GM21390 (cell line): ENCODE measurements around the gene SETD3.

Experiments used
- ATAC-seq: cut with Tn5 transposase; IDR thresholded peaks from one replicate; pipeline ENCODE4 v1.9.1; 2021; ENCODE audit not compliant: unreplicated experiment

SETD3 gene

GRCh38 chr14:99497894-99498293 lies 17.2 kb upstream of the SETD3 start:
- ATAC-seq = no peak

DNA sequence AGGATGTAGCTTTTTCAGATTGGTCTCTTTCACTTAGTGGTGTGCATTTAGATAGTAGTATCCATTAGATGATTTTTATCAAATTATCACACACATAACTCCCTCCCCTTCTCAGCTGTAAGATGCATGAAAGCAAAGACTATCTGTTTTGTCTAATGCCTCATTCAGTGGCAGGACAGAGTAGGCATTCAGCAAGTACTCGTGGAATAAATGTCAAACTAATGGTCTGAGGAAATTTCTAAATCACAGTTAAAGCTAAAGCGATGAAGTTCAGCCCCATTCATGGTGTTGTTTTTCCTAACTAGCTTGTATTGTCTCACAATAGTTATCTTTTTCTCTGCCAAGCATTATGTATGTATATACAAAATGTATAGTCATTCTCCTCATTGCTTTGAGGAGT lies 16.7 kb upstream of the SETD3 start:
- ATAC-seq = no peak

- no peak for ATAC-seq
Measured at GRCh38 chr14:99484106-99484505, 3.4 kb upstream of the SETD3 start.

DNA sequence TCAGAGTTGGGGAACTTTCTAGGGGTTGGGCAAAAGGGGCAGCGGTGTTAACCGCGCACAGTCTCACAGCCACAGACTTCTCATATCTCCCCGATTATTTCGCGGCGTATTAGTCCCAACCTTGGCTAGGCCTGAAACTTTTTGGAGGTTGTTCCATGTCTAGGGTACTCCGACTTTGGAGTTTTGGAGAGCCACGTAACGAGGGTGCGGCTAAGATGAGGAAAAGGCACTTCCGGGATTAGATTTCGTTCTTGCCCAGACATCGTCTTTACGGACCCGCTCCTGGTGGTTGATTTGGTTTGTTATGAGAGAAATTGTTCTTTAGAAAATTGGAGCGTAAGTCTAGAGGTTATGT lies 1.1 kb upstream of the SETD3 start:
- ATAC-seq = no peak

- peak; percentile 85 for ATAC-seq
Measured at GRCh38 chr14:99480917-99481744, 472 bp upstream of the SETD3 start, which contains the start of gene CCNK. Gene CCNK (plus strand): TSS chr14:99481409. CDS start chr14:99492678, 11,269 bp downstream.

DNA sequence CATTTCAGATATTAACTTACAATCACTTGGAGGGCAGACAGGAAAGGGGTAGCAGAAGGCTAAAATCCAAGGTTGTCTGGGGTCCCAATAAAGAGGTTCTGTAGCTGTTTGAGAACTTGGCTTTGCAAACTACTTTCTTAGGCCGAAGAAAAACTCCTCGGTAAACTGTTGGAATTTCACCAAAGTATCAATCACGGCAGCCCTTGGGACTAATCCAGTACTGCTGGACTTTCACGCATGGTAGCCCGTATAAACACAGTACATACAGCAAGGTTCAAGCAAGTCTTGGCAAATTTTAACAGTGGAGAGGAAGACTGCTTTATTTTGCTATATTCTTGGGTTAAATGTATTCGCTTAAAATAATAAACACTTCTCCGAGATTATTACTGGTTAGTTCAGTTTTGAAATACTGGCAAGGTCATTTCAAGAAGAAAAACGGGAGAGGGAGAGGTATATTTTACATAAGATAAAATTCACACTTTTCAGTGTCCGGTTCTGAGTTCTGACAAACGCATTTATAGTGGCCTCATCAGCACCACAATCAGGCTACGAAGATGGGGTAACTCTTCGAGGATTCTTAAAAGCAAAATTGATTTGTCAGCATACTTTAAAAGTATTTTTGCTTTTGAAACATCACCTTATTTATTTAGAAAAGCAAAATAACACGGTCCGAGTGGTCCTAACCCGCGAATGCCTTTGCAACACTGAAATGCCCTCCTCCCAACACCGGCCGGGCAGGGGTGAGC lies 1.3 kb downstream of the SETD3 start:
- ATAC-seq = no peak

DNA sequence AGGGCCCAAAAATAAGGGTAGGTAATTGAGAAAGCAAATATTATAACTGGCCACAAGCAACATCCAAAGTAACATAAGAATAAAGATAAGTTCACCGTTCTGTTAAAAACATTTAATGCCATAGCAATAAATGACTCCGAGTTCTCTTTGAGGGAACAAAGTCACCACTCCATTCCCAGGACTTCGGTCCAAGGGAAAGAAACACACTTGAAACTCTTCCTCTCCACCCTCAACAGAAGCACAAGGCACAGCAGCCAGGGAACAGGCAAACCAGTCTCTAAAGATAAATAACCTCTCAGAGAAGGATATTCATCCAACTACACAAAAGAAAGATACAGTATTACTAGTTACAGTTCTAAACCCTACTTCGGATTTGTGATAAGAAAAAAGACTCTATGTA lies 2.5 kb downstream of the SETD3 start:
- ATAC-seq = no peak

GRCh38 chr14:99476864-99477263 lies 3.8 kb downstream of the SETD3 start:
- no peak for ATAC-seq

DNA sequence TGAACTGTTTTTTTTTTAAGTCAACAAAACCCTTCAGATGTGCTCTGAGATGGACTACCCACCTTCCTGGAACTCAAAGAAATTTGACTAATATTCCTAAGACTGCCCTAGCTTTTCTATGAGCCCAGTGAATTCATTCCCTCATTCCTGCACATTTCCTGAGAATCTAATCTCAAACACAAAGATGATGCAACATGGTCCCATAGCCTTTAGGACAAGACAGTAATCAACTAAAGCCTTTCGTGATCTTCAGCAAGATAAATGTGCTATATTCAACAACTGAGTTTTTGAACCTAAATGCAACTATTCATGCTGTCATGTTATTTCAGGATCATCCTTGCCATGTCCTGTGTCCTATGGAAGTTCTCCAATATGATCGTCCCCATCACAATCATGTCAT lies 5.0 kb downstream of the SETD3 start:
- ATAC-seq = no peak

DNA sequence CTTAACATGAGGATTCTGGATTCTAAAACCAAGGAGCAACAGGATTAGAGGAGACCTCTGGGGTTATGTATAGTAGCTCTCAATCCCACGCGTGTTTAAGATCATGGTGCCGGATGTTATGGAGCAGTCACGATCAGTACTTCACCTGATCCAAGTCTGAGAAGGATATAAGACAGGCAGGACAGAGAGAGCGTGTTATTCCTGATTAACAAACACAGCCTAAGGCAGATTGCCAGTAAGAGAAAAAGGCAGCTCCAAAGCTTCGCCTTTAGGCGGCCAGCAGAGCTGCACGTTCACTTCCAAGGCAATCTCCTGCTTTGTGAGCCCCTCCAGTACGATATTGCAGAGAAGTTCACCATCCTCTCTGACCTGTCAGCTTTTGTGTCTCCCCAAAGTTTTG lies 5.5 kb downstream of the SETD3 start:
- no peak for ATAC-seq

DNA sequence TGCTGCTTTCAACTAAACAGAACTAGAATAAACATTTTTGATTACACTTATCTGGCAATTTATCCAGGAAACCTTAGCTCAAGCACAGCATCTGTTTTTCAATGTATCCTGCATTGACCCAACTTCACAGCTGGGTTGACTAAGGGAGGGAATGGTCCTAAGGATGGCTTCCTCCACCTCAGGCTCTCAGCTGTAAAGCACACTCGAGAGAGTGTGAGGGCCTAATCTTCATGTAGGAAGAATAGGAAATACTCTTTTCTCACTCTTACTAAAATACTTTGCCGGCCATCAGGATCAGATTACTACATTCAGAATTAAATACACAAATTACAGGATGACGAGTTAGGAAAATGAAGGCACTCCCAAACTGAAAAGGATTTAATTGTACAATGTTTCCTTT lies 7.2 kb downstream of the SETD3 start:
- ATAC-seq = no peak

DNA sequence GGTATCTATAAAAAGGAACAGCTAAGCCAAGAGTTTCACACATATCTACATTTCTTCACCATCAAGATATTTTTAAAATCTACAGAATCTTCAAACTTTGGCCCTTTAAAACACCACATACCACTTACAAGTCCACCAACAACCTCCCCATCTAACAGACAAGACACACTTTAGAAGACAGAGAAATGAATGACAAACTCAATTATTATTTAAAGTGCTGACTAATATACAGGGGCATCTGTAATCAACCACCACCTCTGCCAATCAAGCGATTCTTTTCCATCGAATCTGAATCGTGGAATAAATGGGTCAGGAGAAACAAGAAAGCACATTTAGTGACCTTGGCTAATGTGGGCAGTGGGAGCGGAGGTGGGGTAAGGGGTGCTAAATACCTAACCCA lies 7.7 kb downstream of the SETD3 start:
- ATAC-seq = no peak

- no peak for ATAC-seq
Measured at GRCh38 chr14:99471731-99472130, 8.9 kb downstream of the SETD3 start.

GRCh38 chr14:99468836-99469592 lies 11.6 kb downstream of the SETD3 start:
- ATAC-seq = no peak

- ATAC-seq = no peak
Measured at GRCh38 chr14:99468081-99468480, 12.6 kb downstream of the SETD3 start.

DNA sequence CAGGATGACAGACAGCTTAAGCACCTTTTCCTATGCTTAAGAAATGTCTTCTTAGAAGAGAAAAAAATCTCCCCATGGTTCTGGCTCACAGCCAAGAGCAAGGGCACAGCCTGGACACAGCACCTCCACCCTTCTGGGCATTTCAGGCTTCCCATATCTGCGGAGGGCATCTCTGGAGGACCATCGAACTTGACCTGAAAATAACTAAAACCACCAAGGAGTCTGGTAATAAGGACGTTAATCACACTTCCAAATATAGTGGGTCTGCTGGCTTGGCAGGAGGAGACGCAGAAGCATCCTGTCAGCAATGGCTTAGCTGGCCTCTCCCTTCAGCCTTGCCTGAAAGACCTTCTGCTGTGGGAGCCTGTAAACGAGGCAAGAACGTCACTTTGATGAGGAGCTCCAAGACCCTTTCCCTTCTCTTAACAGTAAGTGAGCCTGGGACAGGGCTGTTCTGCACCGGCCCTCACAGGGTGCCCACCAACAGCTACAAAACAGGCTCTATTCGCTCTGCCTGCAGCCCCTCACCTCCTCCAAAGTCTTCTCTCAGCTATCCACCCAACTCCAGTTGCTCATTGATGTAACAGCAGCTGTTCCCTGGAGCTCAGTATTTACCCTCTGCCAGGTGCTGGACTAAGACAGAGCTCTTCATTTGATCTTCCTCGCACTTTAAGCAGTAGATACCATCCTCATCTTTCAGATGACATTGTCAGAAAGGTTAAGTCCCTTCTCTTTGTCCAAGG lies 13.2 kb downstream of the SETD3 start:
- ATAC-seq = no peak

GRCh38 chr14:99466758-99467157 lies 13.9 kb downstream of the SETD3 start:
- ATAC-seq = no peak

DNA sequence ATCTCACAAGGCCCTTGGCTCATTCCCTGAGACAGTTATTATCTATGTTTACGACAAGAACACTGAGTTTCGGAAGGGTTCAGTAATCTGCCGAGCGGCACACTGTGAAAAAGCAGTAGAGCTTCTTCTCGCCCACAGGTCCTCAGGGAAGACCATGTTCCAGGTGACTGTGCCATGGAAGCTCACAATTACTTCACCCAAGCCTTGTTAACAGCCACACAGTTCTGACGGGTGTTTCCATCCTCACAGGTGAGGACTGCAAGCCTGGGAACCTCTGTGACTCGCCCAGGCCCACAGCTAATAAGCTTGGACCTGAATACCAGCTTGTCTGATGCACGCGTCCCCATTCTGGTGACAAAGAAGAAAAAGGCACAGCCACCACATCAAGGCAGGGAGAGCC lies 15.4 kb downstream of the SETD3 start:
- ATAC-seq = no peak

DNA sequence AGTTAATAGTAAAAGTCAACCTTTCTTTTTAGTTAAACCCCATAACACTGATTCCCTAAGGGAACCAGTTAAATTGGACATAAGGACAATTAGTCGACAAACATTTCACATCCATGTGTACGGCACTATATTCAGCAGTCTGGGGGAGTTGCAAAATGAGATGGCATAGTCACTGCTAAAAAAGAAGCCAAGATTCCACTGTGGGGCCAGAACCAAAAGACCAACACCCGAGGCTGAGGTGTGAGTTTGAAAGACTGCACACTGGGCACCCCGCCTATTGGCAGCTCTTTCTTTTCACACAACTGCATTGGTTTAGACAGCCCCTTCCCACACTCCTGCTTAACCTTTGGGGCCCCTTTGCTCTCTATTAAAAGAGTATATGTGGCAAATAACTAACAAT lies 16.7 kb downstream of the SETD3 start:
- ATAC-seq = no peak

DNA sequence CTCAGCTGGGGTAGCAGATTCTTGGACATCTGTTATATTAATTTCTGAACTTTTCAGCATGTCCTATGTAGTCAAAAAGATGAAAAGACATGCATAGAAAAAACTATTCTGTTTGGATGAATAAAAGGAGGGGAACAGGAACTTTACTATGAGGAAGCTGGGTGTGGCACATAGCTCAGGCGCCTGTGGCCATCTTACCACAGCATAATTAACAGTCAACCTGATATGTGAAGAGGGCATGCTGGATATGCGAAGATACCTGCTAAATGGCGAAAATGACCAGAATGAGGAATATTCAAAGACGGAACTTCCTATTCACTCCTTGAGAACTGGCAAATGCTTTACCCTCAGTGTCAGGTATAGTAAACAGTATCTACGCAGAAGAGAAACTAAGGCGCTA lies 18.4 kb downstream of the SETD3 start:
- no peak for ATAC-seq
